Neutrophil (primary cell): ENCODE measurements around the gene SPTSSA.

Source experiments
- H3K27ac ChIP-seq: fragments of 200-600 bp; sonication (generic); 2 replicates; pipeline ENCODE4 v1.5.1; 2016; ENCODE audit warnings: mild to moderate bottlenecking, moderate library complexity
- H3K27me3 ChIP-seq: fragments of 200-600 bp; sonication (generic); 2 replicates; pipeline ENCODE4 v1.6.0; 2016; ENCODE audit warnings: mild to moderate bottlenecking
- H3K36me3 ChIP-seq: fragments of 200-600 bp; sonication (generic); 2 replicates; pipeline ENCODE4 v1.5.1; 2017
- H3K4me1 ChIP-seq, 2 experiments: fragments of 200-600 bp in 1 of 2; sonication (generic) in 1 of 2; 1 replicate in 1 of 2; 2 replicates in 1 of 2; pipeline versions ENCODE4 v1.5.1 to v1.6.1; 2013 to 2016; ENCODE audit warnings: low read depth in 1 of 2, low read length in 1 of 2, mild to moderate bottlenecking in 1 of 2, moderate library complexity in 1 of 2; ENCODE audit not compliant: control insufficient read depth in 1 of 2, insufficient read depth in 1 of 2
- H3K4me3 ChIP-seq, 2 experiments: fragments of 200-600 bp in 1 of 2; sonication (generic) in 1 of 2; 1 replicate in 1 of 2; 2 replicates in 1 of 2; pipeline ENCODE4 v1.5.1; 2013 to 2016; ENCODE audit warnings: low read depth in 1 of 2, low read length in 1 of 2, mild to moderate bottlenecking in 1 of 2, moderate library complexity in 1 of 2
- H3K9me3 ChIP-seq: fragments of 200-600 bp; sonication (generic); 2 replicates; pipeline ENCODE4 v1.5.1; 2016
- TF ChIP-seq, protein P1 (sequence below): fragments of 200-600 bp; sonication (generic); IDR thresholded peaks from 2 replicates; pipeline ENCODE4 v1.5.1; 2016; ENCODE audit warnings: antibody characterized with exemption

Gene SPTSSA

DNA sequence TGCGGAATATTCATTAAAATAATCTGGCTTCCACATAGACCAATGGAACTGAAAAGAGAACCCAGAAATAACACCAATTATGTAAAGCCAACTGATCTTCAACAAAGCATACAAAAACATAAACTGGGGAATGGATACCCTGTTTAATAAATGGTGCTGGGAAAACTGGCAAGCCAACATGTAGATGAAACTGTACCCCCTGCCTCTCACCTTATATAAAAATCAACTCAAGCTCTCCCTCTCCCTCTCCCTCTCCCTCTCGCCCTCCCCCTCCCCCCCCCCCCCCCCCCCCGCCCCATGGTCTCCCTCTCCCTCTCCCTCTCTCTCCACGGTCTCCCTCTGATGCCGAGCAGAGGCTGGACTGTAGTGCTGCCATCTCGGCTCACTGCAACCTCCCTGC lies 13.1 kb upstream of the SPTSSA start:
- Histone ChIP-seq H3K27me3 (no peaks in the 10 kb centered on the region), H3K4me3 (no peak overlapping the region), H3K4me1 (no peaks in the 10 kb centered on the region), H3K36me3 (no peaks in the 10 kb centered on the region), H3K9me3 (no peaks in the 10 kb centered on the region), H3K27ac (no peak overlapping the region)
- TF ChIP-seq, protein P1, sequence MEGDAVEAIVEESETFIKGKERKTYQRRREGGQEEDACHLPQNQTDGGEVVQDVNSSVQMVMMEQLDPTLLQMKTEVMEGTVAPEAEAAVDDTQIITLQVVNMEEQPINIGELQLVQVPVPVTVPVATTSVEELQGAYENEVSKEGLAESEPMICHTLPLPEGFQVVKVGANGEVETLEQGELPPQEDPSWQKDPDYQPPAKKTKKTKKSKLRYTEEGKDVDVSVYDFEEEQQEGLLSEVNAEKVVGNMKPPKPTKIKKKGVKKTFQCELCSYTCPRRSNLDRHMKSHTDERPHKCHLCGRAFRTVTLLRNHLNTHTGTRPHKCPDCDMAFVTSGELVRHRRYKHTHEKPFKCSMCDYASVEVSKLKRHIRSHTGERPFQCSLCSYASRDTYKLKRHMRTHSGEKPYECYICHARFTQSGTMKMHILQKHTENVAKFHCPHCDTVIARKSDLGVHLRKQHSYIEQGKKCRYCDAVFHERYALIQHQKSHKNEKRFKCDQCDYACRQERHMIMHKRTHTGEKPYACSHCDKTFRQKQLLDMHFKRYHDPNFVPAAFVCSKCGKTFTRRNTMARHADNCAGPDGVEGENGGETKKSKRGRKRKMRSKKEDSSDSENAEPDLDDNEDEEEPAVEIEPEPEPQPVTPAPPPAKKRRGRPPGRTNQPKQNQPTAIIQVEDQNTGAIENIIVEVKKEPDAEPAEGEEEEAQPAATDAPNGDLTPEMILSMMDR = no peak

DNA sequence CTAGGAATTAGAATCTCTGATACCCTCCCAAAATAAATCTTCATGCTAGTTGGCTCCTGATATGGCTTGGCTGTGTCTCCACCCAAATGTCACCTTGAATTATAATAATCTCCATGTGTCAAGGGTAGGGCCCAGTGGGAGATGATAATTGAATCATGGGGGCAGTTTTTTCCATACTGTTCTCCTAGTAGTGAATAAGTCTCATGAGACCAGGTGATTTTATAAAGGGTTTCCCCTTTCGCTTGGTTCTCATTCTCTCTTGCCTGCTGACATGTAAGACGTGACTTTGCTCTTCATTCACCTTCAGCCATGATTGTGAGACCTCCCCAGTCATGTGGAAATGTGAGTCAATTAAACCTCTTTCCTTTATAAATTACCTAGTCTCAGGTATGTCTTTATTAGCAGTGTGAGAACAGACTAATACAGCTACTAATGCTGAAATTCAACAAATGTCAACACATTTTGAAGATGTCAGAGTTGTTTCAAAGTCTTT lies 12.2 kb upstream of the SPTSSA start:
- TF ChIP-seq, protein P1 = no peak
- Histone ChIP-seq H3K27ac (no peak overlapping the region), H3K27me3 (no peaks in the 10 kb centered on the region), H3K4me3 (no peak overlapping the region), H3K9me3 (no peaks in the 10 kb centered on the region), H3K4me1 (no peaks in the 10 kb centered on the region), H3K36me3 (no peaks in the 10 kb centered on the region)

DNA sequence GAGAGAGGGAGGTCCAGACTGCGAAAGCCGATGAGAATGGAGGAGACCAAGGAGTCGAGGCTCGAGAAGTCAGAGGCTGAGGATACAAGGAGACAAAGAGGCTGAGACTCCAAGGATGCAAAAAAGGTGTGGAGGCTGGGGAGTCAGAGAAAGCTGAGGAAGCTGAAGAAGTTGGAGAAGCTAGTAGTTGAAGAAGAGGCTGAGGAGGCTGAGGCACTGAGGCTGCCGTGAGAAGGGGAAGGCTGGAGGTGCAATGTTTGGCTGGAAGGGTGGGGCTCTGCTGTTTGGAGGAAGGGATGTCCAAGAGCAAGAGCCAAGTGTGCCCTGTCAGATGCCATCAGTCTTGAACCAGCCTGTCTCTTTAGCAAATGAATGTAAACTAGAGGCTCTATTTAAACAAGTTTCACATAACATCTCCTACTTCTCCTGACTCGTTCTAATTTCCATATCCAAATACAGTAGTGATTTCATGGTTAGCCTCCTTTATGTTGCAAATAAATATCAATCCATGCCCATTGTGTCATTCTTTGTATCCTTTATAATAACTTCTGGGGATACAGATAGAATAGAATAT lies 10.8 kb upstream of the SPTSSA start:
- no peak overlapping the region for H3K4me3 ChIP-seq
- TF ChIP-seq, protein P1 = no peak
- H3K4me1 ChIP-seq = no peaks in the 10 kb centered on the region
- H3K36me3 ChIP-seq = no peaks in the 10 kb centered on the region
- H3K27me3 ChIP-seq = no peaks in the 10 kb centered on the region
- no peak overlapping the region for H3K27ac ChIP-seq
- H3K9me3 ChIP-seq = no peaks in the 10 kb centered on the region

DNA sequence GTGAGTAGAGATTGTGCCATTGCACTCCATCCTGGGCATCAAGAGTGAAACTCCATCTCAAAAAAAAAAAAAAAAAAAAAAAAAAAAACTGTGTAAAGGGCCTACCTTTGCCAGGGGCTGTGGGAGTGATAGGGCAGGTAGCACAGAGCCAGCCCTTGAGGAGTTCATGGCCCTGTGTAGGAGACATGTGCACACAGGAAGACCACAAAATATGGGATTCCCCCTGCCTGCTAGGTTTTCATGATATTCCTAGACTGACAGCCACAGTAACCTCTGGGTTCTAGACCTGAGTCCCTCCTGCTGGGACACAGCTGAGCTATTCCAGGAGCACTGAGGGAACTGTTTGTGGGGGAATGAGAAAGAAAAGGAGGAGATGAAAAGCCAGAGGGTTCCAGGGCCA lies 8.3 kb upstream of the SPTSSA start:
- H3K27ac ChIP-seq = no peak overlapping the region
- H3K4me1 ChIP-seq = peaks cover 0 to 8% of the 10 kb centered on the region in 2 experiments
- H3K27me3 ChIP-seq = no peaks in the 10 kb centered on the region
- H3K36me3 ChIP-seq = no peaks in the 10 kb centered on the region
- no peak overlapping the region for H3K4me3 ChIP-seq
- TF ChIP-seq, protein P1 = no peak
- no peaks in the 10 kb centered on the region for H3K9me3 ChIP-seq

DNA sequence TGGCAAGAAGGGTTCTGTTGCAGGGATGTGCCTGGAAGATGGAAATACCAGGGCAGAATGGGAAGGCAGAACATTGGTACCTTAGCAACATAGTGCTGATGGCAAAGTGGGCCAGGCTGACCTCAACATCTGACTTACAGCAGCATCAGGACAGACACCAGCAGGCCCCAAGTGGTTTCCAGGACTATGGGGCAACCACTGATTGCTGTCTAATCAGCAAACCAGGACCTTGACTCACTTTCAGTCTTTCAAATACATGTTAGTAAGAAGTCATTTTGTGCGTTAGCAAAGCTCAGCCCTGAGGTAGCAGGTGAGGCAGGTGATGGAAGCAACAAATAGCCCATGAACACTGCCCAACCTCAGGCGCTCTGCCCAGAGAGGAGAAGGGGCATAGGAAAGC lies 4.7 kb upstream of the SPTSSA start:
- H3K4me1 ChIP-seq = peaks cover 8 to 16% of the 10 kb centered on the region in 2 experiments
- H3K27ac ChIP-seq = no peak overlapping the region
- TF ChIP-seq, protein P1 = no peak
- no peak overlapping the region for H3K4me3 ChIP-seq
- no peaks in the 10 kb centered on the region for H3K9me3 ChIP-seq
- H3K36me3 ChIP-seq = no peaks in the 10 kb centered on the region
- no peaks in the 10 kb centered on the region for H3K27me3 ChIP-seq
